ENCODE measurements around the gene JAM2.
"Not testable (repeated sequence)": the region's sequence is repeated elsewhere in the genome, so short reads cannot be mapped to it uniquely, and the experiment has no call there.

Gene JAM2

DNA sequence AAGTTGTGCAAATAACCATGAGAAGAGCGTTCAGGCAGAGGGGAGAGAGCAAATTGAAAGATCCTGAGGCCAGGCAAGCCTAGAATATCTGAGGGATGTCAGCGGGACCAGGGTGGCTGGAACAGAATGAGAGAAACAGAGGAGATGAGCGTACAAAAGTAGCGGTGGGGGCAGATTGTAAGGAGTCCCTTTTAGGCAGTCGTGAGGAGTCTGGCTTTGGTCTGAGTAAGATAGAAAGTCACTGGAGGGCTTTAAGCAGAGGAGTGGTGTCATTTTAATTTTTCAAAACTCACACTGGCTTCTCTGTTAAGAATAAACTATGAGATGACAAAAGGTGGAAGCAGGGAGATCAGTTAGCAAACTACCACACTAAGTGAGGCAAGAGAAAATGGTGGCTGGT is 71.5 kb downstream of the JAM2 start:
- no peaks in the 10 kb centered on the region for H3K4me1 ChIP-seq (ENCODE audit: control insufficient read depth, insufficient read depth, low read depth, low read length)
- no peak overlapping the region for H3K23ac ChIP-seq (ENCODE audit: low read length in 2 of 2)
- H3K27me3 ChIP-seq (ENCODE audit: control insufficient read depth in 1 of 2, insufficient read depth in 1 of 2, low read length in 2 of 2) = no peaks in the 10 kb centered on the region
- no peak overlapping the region for H3K18ac ChIP-seq (ENCODE audit: low read depth in 1 of 2, low read length in 2 of 2)
- no peak overlapping the region for H3K4ac ChIP-seq (ENCODE audit: low read depth in 1 of 2, low read length in 2 of 2)
- no peak overlapping the region for H3K4me3 ChIP-seq (ENCODE audit: insufficient read depth in 1 of 2, low read depth in 1 of 2, low read length in 2 of 2)
- no peak overlapping the region for H3K9ac ChIP-seq (ENCODE audit: low read length)
- H2BK120ac ChIP-seq (ENCODE audit: low read depth, low read length) = no peak overlapping the region
- no peak overlapping the region for H2BK15ac ChIP-seq (ENCODE audit: low read depth, poor library complexity, severe bottlenecking)
- H4K8ac ChIP-seq (ENCODE audit: low read length) = no peak overlapping the region
- H2BK5ac ChIP-seq (ENCODE audit: low read depth, low read length, poor library complexity, severe bottlenecking) = no peak overlapping the region
- no peak for DNase-seq
- 89% methylated on average over 5 of the region's 5 CpGs for WGBS
- H4K91ac ChIP-seq (ENCODE audit: low read length) = no peak overlapping the region
- H3K36me3 ChIP-seq (ENCODE audit: control insufficient read depth in 1 of 2, insufficient read depth in 2 of 2, low read depth in 1 of 2, low read length in 2 of 2) = peaks cover 0 to 14% of the 10 kb centered on the region in 2 experiments
- no peak overlapping the region for H2AK5ac ChIP-seq (ENCODE audit: low read length, severe bottlenecking)
- H3K27ac ChIP-seq (ENCODE audit: low read length, poor library complexity, severe bottlenecking) = no peak overlapping the region
- no peaks in the 10 kb centered on the region for H3K79me1 ChIP-seq (replicated peaks; ENCODE audit: low read length, poor library complexity, severe bottlenecking)
- no peak overlapping the region for H2AFZ ChIP-seq (ENCODE audit: low read depth, low read length)
- no peak overlapping the region for H3K4me2 ChIP-seq (ENCODE audit: low read length, poor library complexity, severe bottlenecking)
- no peak overlapping the region for H2BK12ac ChIP-seq (ENCODE audit: low read length in 2 of 2)
- H3K14ac ChIP-seq (ENCODE audit: low read length in 2 of 2) = no peak overlapping the region
- no peaks in the 10 kb centered on the region for H3K9me3 ChIP-seq (ENCODE audit: control insufficient read depth, low read length)

DNA sequence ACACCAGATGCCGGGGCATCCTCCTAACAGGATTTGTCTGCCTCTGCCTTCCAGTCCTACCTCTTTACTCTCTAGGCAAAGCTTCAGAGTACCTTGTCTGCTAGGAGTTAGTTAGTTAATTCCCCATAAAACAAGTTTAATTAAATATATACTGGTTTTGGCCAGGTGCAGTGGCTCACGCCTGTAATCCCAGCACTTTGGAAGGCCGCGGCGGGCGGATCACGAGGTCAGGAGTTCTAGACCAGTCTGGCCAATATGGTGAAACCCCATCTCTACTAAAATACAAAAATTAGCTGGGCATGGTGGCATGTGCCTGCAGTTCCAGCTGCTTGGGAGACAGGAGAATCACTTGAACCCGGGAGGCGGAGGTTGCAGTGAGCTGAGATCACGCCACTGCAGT is 75.0 kb downstream of the JAM2 start:
- H2BK12ac ChIP-seq (ENCODE audit: low read length in 2 of 2); H3K18ac ChIP-seq (ENCODE audit: low read depth in 1 of 2, low read length in 2 of 2); H4K91ac ChIP-seq (ENCODE audit: low read length); H3K79me1 ChIP-seq (replicated peaks; ENCODE audit: low read length, poor library complexity, severe bottlenecking); H3K27me3 ChIP-seq (ENCODE audit: control insufficient read depth in 1 of 2, insufficient read depth in 1 of 2, low read length in 2 of 2); H3K4me3 ChIP-seq (ENCODE audit: insufficient read depth in 1 of 2, low read depth in 1 of 2, low read length in 2 of 2); H3K27ac ChIP-seq (ENCODE audit: low read length, poor library complexity, severe bottlenecking); H3K9ac ChIP-seq (ENCODE audit: low read length); H3K14ac ChIP-seq (ENCODE audit: low read length in 2 of 2); H2BK15ac ChIP-seq (ENCODE audit: low read depth, poor library complexity, severe bottlenecking); H3K4me2 ChIP-seq (ENCODE audit: low read length, poor library complexity, severe bottlenecking); H2BK5ac ChIP-seq (ENCODE audit: low read depth, low read length, poor library complexity, severe bottlenecking); H3K23ac ChIP-seq (ENCODE audit: low read length in 2 of 2); H3K4me1 ChIP-seq (ENCODE audit: control insufficient read depth, insufficient read depth, low read depth, low read length); DNase-seq; H2BK120ac ChIP-seq (ENCODE audit: low read depth, low read length); H2AFZ ChIP-seq (ENCODE audit: low read depth, low read length); H4K8ac ChIP-seq (ENCODE audit: low read length); H2AK5ac ChIP-seq (ENCODE audit: low read length, severe bottlenecking); H3K4ac ChIP-seq (ENCODE audit: low read depth in 1 of 2, low read length in 2 of 2); H3K9me3 ChIP-seq (ENCODE audit: control insufficient read depth, low read length): not testable (repeated sequence)
- peaks cover 3 to 27% of the 10 kb centered on the region in 2 experiments for H3K36me3 ChIP-seq (ENCODE audit: control insufficient read depth in 1 of 2, insufficient read depth in 2 of 2, low read depth in 1 of 2, low read length in 2 of 2)
- 94% methylated on average over 8 of the region's 10 CpGs for WGBS

DNA sequence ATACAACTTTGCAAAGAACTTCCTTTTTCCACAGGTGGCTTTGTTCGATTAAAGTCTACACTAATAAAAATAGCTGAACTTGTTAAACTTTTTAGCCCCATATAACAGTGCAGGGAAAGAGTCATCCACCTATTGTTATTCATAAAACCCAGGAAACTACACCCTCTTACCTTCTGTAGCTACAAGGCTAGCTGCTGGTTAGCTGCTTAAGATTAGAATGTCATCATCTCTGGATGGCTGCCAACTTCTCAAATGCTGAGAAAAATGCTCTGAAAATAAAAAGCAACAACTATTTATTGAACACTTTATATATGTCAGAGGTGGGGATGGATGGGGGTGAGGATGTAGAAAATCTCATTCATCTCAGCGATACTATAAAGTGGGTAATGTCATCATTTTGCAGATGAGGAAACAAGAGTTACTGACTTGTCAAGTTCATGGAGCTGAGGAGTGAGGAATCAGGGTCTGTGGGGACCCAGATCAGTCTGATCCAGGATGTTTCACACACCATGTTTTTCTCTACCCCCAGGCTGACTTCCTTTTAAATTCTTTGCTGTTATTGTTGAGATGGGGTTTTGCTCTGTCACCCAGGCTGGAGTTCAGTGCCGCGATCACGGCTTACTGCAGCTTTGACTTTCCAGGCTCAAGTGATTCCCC is 78.6 kb downstream of the JAM2 start:
- no peak overlapping the region for H2BK12ac ChIP-seq (ENCODE audit: low read length in 2 of 2)
- peaks cover 4% of the 10 kb centered on the region for H3K79me1 ChIP-seq (replicated peaks; ENCODE audit: low read length, poor library complexity, severe bottlenecking)
- H3K9ac ChIP-seq (ENCODE audit: low read length) = no peak overlapping the region
- H3K4me1 ChIP-seq (ENCODE audit: control insufficient read depth, insufficient read depth, low read depth, low read length) = peaks cover 1% of the 10 kb centered on the region
- H2AFZ ChIP-seq (ENCODE audit: low read depth, low read length) = no peak overlapping the region
- no peak overlapping the region for H2AK5ac ChIP-seq (ENCODE audit: low read length, severe bottlenecking)
- H4K91ac ChIP-seq (ENCODE audit: low read length) = no peak overlapping the region
- no peak overlapping the region for H3K18ac ChIP-seq (ENCODE audit: low read depth in 1 of 2, low read length in 2 of 2)
- H3K23ac ChIP-seq (ENCODE audit: low read length in 2 of 2) = no peak overlapping the region
- H3K4ac ChIP-seq (ENCODE audit: low read depth in 1 of 2, low read length in 2 of 2) = no peak overlapping the region
- H3K27me3 ChIP-seq (ENCODE audit: control insufficient read depth in 1 of 2, insufficient read depth in 1 of 2, low read length in 2 of 2) = no peaks in the 10 kb centered on the region
- H3K9me3 ChIP-seq (ENCODE audit: control insufficient read depth, low read length) = no peaks in the 10 kb centered on the region
- no peak overlapping the region for H2BK5ac ChIP-seq (ENCODE audit: low read depth, low read length, poor library complexity, severe bottlenecking)
- H2BK15ac ChIP-seq (ENCODE audit: low read depth, poor library complexity, severe bottlenecking) = peak overlapping the region; percentile 48
- no peak overlapping the region for H2BK120ac ChIP-seq (ENCODE audit: low read depth, low read length)
- DNase-seq = peak; percentile 26
- H3K4me3 ChIP-seq (ENCODE audit: insufficient read depth in 1 of 2, low read depth in 1 of 2, low read length in 2 of 2) = no peak overlapping the region
- 99% methylated on average over 5 of the region's 5 CpGs for WGBS
- H3K27ac ChIP-seq (ENCODE audit: low read length, poor library complexity, severe bottlenecking) = no peak overlapping the region
- H3K36me3 ChIP-seq (ENCODE audit: control insufficient read depth in 1 of 2, insufficient read depth in 2 of 2, low read depth in 1 of 2, low read length in 2 of 2) = peaks cover 18 to 45% of the 10 kb centered on the region in 2 experiments
- no peak overlapping the region for H4K8ac ChIP-seq (ENCODE audit: low read length)
- no peak overlapping the region for H3K4me2 ChIP-seq (ENCODE audit: low read length, poor library complexity, severe bottlenecking)
- H3K14ac ChIP-seq (ENCODE audit: low read length in 2 of 2) = no peak overlapping the region

DNA sequence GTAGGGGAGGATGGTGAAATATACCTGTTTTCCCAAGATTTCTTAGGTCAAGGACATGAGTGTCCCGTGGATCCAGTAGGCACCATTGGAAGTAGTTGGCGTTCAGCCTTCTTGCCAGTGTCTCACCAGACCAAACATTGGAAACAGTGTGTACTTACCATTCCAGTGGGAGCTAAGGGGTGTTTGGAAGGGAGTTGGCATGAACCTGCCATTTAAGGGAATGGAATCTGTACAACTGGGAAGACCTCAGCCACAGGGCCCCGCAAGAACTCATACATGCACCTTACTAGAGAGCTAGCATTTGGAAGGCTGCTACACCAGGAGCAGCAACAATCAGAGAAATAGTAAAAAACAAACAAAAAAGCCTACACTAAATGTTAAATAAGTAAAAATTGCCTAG is 82.9 kb downstream of the JAM2 start:
- H2BK120ac ChIP-seq (ENCODE audit: low read depth, low read length) = no peak overlapping the region
- peaks cover 1% of the 10 kb centered on the region for H3K4me1 ChIP-seq (ENCODE audit: control insufficient read depth, insufficient read depth, low read depth, low read length)
- H2AK5ac ChIP-seq (ENCODE audit: low read length, severe bottlenecking) = no peak overlapping the region
- 94% methylated on average over 3 of the region's 3 CpGs for WGBS
- no peaks in the 10 kb centered on the region for H3K9me3 ChIP-seq (ENCODE audit: control insufficient read depth, low read length)
- H3K79me1 ChIP-seq (replicated peaks; ENCODE audit: low read length, poor library complexity, severe bottlenecking) = peaks cover 13% of the 10 kb centered on the region
- H4K91ac ChIP-seq (ENCODE audit: low read length) = no peak overlapping the region
- H4K8ac ChIP-seq (ENCODE audit: low read length) = no peak overlapping the region
- no peak for DNase-seq
- H3K36me3 ChIP-seq (ENCODE audit: control insufficient read depth in 1 of 2, insufficient read depth in 2 of 2, low read depth in 1 of 2, low read length in 2 of 2) = peaks cover 19 to 62% of the 10 kb centered on the region in 2 experiments
- H3K4ac ChIP-seq (ENCODE audit: low read depth in 1 of 2, low read length in 2 of 2) = no peak overlapping the region
- no peak overlapping the region for H3K9ac ChIP-seq (ENCODE audit: low read length)
- no peaks in the 10 kb centered on the region for H3K27me3 ChIP-seq (ENCODE audit: control insufficient read depth in 1 of 2, insufficient read depth in 1 of 2, low read length in 2 of 2)
- no peak overlapping the region for H3K4me3 ChIP-seq (ENCODE audit: insufficient read depth in 1 of 2, low read depth in 1 of 2, low read length in 2 of 2)
- H3K27ac ChIP-seq (ENCODE audit: low read length, poor library complexity, severe bottlenecking) = no peak overlapping the region
- no peak overlapping the region for H3K18ac ChIP-seq (ENCODE audit: low read depth in 1 of 2, low read length in 2 of 2)
- H3K4me2 ChIP-seq (ENCODE audit: low read length, poor library complexity, severe bottlenecking) = no peak overlapping the region
- no peak overlapping the region for H2AFZ ChIP-seq (ENCODE audit: low read depth, low read length)
- no peak overlapping the region for H2BK5ac ChIP-seq (ENCODE audit: low read depth, low read length, poor library complexity, severe bottlenecking)
- no peak overlapping the region for H3K14ac ChIP-seq (ENCODE audit: low read length in 2 of 2)
- no peak overlapping the region for H2BK12ac ChIP-seq (ENCODE audit: low read length in 2 of 2)
- no peak overlapping the region for H3K23ac ChIP-seq (ENCODE audit: low read length in 2 of 2)
- H2BK15ac ChIP-seq (ENCODE audit: low read depth, poor library complexity, severe bottlenecking) = no peak overlapping the region

Measured in mesenchymal stem cell (in vitro differentiated cells and primary cell).